Activated naive CD4-positive, alpha-beta T cell (primary cell): Measurements from ENCODE around the gene TEK.
"Not testable (repeated sequence)": the region's sequence is repeated elsewhere in the genome, so short reads cannot be mapped to it uniquely, and the experiment has no call there.

Source experiments
- DNase-seq, 4 experiments: peaks; one replicate each; lab custom pipeline; 2025; lab: John Stamatoyannopoulos, UW

The TEK gene

GRCh38 chr9:27108981-27109541 lies at the start of gene TEK:
TEK (plus strand) TSS chr9:27109225; CDS start chr9:27109591, 366 bp downstream.
- DNase-seq: no peak

- no peak for DNase-seq
Measured at GRCh38 chr9:27059412-27059811, 49.6 kb upstream of the TEK start.

GRCh38 chr9:27059907-27060306 lies 49.1 kb upstream of the TEK start:
- DNase-seq: no peak

GRCh38 chr9:27065288-27065687 lies 43.7 kb upstream of the TEK start:
- DNase-seq: no peak

- DNase-seq: no peak
Measured at GRCh38 chr9:27073841-27074728, 34.9 kb upstream of the TEK start.

- no peak for DNase-seq
Measured at GRCh38 chr9:27078685-27079084, 30.3 kb upstream of the TEK start.

GRCh38 chr9:27085456-27085855 lies 23.6 kb upstream of the TEK start:
- no peak for DNase-seq

- DNase-seq: no peak
Measured at GRCh38 chr9:27086818-27087680, 22.0 kb upstream of the TEK start.

- no peak for DNase-seq
Measured at GRCh38 chr9:27088981-27089380, 20.0 kb upstream of the TEK start.

GRCh38 chr9:27089706-27090105 lies 19.3 kb upstream of the TEK start:
- DNase-seq: no peak

GRCh38 chr9:27090231-27090630 lies 18.8 kb upstream of the TEK start:
- no peak for DNase-seq

- no peak for DNase-seq
Measured at GRCh38 chr9:27090711-27091110, 18.3 kb upstream of the TEK start.

- DNase-seq: peak in 1 of 4 experiments; percentile 2
Measured at GRCh38 chr9:27092496-27092895, 16.5 kb upstream of the TEK start.

- DNase-seq: not testable (repeated sequence)
Measured at GRCh38 chr9:27093384-27094067, 15.5 kb upstream of the TEK start.

GRCh38 chr9:27094640-27095298 lies 14.3 kb upstream of the TEK start:
- no peak for DNase-seq

GRCh38 chr9:27107241-27107640 lies 1.8 kb upstream of the TEK start:
- no peak for DNase-seq

- no peak for DNase-seq
Measured at GRCh38 chr9:27109621-27110020, 596 bp downstream of the TEK start.

- no peak for DNase-seq
Measured at GRCh38 chr9:27110181-27110580, 1.2 kb downstream of the TEK start.

- no peak for DNase-seq
Measured at GRCh38 chr9:27112235-27112634, 3.2 kb downstream of the TEK start.

GRCh38 chr9:27117489-27118135 lies 8.6 kb downstream of the TEK start:
- DNase-seq: no peak

GRCh38 chr9:27118916-27119315 lies 9.9 kb downstream of the TEK start:
- no peak for DNase-seq
